HG03354 (cell line): ENCODE data around the gene BIRC2.

ENCODE experiments used
- ATAC-seq: cut with Tn5 transposase; IDR thresholded peaks from one replicate; pipeline ENCODE4 v1.9.1; 2021; ENCODE audit warnings: mild to moderate bottlenecking; ENCODE audit not compliant: unreplicated experiment, poor library complexity, severe bottlenecking

The BIRC2 gene

DNA sequence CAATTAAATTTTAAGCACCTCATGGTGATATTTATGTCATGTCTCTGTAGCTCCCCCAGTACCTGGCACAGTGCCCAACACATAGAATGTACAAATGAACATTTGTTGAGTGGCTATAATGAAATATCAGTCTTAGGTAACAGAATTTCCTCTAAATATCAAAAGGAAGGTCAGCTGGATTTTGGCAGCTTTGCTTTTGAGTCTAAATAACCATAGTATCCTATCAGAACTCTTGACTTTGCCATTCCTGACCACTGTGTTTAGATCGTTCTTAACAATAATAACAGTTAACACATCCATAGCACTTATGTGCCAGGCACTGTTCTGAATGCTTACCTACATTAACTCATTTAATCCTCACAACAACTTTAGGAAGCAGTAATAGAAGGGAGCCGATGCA is 79.0 kb downstream of the BIRC2 start:
- ATAC-seq: no peak

DNA sequence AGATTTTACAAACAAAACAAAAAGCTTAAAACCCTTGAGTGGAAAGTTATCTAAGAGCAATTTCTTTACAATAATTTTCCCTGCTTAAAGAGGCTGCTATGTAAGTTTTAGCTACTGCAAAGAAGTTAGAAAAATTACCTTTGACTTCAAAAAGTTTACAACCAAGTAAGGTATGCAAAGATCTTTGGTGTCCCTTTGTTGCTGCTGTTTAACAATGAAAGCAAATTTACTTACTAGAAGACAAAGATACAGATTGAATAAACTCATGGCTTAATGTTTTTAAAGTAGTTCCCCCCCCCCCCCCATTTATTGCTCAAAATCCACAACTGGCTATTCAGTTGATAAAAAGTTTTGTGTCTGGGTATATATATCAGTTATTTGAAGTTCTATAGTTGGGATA is 79.6 kb downstream of the BIRC2 start:
- ATAC-seq: no peak

DNA sequence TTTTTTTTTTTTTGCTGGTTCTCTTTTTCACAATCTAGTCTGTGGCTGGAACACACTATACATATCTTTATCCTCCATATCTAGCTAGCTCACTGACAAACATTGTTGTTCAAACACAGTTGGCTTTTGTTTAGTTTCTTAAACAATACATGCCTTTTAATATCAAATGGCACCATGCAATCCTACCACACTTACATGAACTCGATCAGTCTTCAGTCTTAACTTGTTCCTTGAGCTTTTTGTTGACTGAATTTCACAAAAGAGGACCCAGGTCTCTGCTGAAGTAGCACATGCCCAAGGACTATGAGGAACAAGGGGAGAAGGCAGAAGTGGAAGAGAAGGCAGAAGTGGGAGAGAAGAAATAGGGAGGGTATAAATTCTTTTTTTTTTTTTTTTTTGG is 80.1 kb downstream of the BIRC2 start:
- no peak for ATAC-seq
